Astrocyte (in vitro differentiated cells and primary cell): Measurements from ENCODE around the gene ZNF439.

Experiments used
- CTCF ChIP-seq: IDR thresholded peaks from 2 replicates; pipeline ENCODE4 v1.5.1; 2011; ENCODE audit warnings: low read depth, mild to moderate bottlenecking, inconsistent platforms, low read length, moderate library complexity; ENCODE audit not compliant: insufficient read depth
- EZH2 ChIP-seq: IDR thresholded peaks from 2 replicates; pipeline ENCODE4 v1.6.1; 2012; ENCODE audit warnings: mild to moderate bottlenecking, low read length, inconsistent platforms; ENCODE audit not compliant: insufficient read depth

DNA sequence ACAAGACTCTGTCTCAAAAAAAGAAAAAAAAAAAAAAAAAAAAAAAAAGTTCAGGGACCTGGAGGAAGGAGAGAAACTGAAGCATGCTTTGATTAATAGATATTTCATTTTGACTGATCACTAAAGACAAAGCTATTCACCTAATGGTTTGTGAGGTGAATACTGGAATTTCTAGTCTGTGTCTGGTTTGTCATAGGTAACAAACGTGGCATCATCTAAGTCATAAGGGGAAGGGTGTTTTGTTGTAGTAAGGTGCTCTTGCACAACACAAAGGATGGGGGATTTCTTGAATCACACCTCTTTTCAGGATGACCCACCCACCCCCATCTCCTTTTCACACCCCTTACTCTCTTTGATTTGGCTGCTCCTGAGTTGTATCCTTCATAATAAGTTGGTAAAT is 25.2 kb downstream of the ZNF439 start:
- TF ChIP-seq EZH2, result no peak
- no peak for TF ChIP-seq CTCF
